Uterus (tissue), 4 donors: ENCODE data around the gene PARD3. TPM values are rescaled to one million over a fixed set of nuclear protein-coding genes. Genes with fewer than 3 reads are reported as not detected.

ENCODE experiments used
- DNase-seq, 2 donors: peaks; one replicate each; pipeline ENCODE4 v3.0.0-alpha.2; 2019 to 2020
- H3K27ac ChIP-seq, 2 donors: fragments of 200-600 bp; sonication (generic); 1 replicate in 1 of 2; 2 replicates in 1 of 2; pipeline ENCODE4 v1.5.1; 2016 to 2018
- H3K27me3 ChIP-seq, 2 donors: fragments of 200-600 bp; sonication (generic); one replicate each; pipeline ENCODE4 v1.5.1; 2018 to 2019; ENCODE audit warnings: control low read depth in 1 of 2
- H3K36me3 ChIP-seq, 2 donors: fragments of 200-600 bp; sonication (generic); one replicate each; pipeline ENCODE4 v1.5.1; 2019; ENCODE audit warnings: control low read depth in 1 of 2
- H3K4me1 ChIP-seq, 2 donors: fragments of 200-600 bp; sonication (generic); one replicate each; pipeline ENCODE4 v1.5.1; 2018 to 2019; ENCODE audit warnings: control low read depth in 1 of 2
- H3K4me3 ChIP-seq, 2 donors: fragments of 200-600 bp; sonication (generic); 1 replicate in 1 of 2; 2 replicates in 1 of 2; pipeline ENCODE4 v1.5.1; 2018 to 2019; ENCODE audit warnings: mild to moderate bottlenecking in 1 of 2
- H3K9me3 ChIP-seq, 2 donors: fragments of 200-600 bp; sonication (generic); one replicate each; pipeline ENCODE4 v1.5.1; 2019; ENCODE audit warnings: control low read depth in 1 of 2
- POLR2A ChIP-seq, 2 donors: fragments of 450-650 bp; IDR thresholded peaks; one replicate each; pipeline ENCODE4 v1.6.1; 2016; ENCODE audit warnings: antibody characterized with exemption in 2 of 2, mild to moderate bottlenecking in 1 of 2, moderate library complexity in 1 of 2
- intact Hi-C: fragments of 100-400 bp; cut with DNase I; formaldehyde crosslinking; loops from one replicate; pipeline ENCODE4 v1.15.1; 2023; ENCODE audit warnings: low total_unique reads
- total RNA-seq, 4 donors: library from RNA; depleted of rRNA in 3 of 4; stranded (reverse); fragments of >200 nt in 3 of 4; gene quantifications; one replicate each; pipeline versions ENCODE4 v1.1.0 to v1.2.4, GENCODE V29; 2014 to 2023
- TF ChIP-seq, protein P1 (sequence below), 4 experiments: fragments of 200-600 bp in 2 of 4; fragments of 450-650 bp in 2 of 4; sonication (generic) in 2 of 4; IDR thresholded peaks; one replicate each; pipeline ENCODE4 v1.5.1; 2016 to 2019; ENCODE audit warnings: antibody characterized with exemption in 4 of 4, mild to moderate bottlenecking in 2 of 4, moderate library complexity in 1 of 4
- donor health status: DM: yes; HTN: yes; CAD: no.

PARD3 gene
- total RNA-seq, 4 donors from 2014 or later = 42.1 to 96.1 (median 51.5) TPM

DNA sequence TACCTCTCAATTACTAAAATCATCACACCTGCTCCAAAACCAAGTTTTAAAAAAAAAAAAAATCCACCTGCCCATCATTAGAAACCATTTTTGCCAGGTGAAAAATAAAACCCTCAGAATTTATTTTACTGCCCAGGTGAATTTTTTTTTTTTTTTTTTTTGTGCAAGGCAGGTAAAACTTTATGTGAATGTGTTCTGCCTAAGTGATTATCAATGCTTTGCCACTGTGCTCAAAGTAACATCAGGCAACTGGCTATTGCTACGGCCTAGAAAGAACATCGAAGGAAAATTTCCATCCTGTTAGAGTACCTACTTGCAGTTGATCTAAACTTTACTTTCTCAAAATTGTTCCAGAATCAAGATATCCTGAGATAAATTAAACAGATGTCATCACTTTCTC, 512.1 kb downstream of the PARD3 start:
- Histone ChIP-seq H3K4me3 (no peak overlapping the region), H3K4me1 (no peaks in the 10 kb centered on the region), H3K9me3 (no peaks in the 10 kb centered on the region), H3K27me3 (no peaks in the 10 kb centered on the region), H3K36me3 (no peaks in the 10 kb centered on the region), H3K27ac (no peak overlapping the region)
- no peak for DNase-seq
- intact Hi-C loops = no loop called here
- TF ChIP-seq POLR2A (IDR thresholded peaks at IDR 0.05) = no peak

DNA sequence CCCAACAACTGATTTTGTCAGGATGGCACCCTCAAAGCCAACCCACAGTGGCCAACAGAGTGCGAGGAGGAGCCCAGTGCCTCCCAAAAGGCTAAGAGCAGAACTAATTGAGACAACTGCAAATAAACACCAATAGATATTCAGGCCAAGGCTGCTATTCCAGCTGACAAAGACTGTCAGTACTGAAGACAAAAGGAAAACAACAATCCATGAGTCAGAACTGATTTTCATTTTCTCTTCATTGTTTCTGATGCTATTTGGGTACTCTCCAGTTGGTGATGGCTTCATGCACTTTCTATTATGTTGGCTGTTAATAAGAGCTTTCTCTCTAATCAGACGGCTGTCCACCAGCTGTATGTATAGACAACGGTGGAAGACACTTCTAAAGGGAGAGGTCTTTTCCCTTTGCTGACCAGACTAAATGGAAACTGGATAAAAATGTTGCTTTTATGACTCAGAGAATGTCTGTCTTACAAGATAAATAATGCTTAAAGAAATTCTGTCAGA, 515.9 kb downstream of the PARD3 start:
- H3K27ac ChIP-seq = no peak overlapping the region
- no peaks in the 10 kb centered on the region for H3K9me3 ChIP-seq
- intact Hi-C loops = no loop called here
- no peak overlapping the region for H3K4me3 ChIP-seq
- no peaks in the 10 kb centered on the region for H3K36me3 ChIP-seq
- H3K27me3 ChIP-seq = no peaks in the 10 kb centered on the region
- H3K4me1 ChIP-seq = no peaks in the 10 kb centered on the region
- TF ChIP-seq POLR2A (IDR thresholded peaks at IDR 0.05) = no peak
- TF ChIP-seq, protein P1, sequence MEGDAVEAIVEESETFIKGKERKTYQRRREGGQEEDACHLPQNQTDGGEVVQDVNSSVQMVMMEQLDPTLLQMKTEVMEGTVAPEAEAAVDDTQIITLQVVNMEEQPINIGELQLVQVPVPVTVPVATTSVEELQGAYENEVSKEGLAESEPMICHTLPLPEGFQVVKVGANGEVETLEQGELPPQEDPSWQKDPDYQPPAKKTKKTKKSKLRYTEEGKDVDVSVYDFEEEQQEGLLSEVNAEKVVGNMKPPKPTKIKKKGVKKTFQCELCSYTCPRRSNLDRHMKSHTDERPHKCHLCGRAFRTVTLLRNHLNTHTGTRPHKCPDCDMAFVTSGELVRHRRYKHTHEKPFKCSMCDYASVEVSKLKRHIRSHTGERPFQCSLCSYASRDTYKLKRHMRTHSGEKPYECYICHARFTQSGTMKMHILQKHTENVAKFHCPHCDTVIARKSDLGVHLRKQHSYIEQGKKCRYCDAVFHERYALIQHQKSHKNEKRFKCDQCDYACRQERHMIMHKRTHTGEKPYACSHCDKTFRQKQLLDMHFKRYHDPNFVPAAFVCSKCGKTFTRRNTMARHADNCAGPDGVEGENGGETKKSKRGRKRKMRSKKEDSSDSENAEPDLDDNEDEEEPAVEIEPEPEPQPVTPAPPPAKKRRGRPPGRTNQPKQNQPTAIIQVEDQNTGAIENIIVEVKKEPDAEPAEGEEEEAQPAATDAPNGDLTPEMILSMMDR (IDR thresholded peaks at IDR 0.05) = no peak
- DNase-seq = no peak

DNA sequence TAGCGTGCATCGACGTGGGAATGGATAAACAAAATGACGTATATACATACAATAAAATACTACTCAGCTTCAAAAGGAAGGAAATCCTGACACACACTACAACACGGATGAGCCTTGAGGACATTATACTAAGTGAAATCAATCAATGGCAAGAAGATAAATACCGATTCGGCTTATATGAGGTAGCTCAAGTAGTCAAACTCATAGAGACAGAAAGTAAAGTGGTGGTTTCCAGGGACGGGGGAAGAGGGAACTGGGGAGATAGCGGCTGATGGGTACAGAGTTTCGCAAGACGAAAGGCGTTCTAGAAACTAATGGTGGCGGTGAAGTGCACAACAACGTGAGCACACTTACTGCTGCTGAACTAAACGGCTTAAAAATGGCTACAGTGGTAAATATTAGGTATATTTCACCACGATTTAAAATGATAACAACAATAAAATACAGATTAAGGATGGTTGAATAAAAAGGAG, 516.7 kb downstream of the PARD3 start:
- no peak overlapping the region for H3K27ac ChIP-seq
- no peak for DNase-seq
- no peaks in the 10 kb centered on the region for H3K27me3 ChIP-seq
- no peaks in the 10 kb centered on the region for H3K4me1 ChIP-seq
- no peak for TF ChIP-seq POLR2A (IDR thresholded peaks at IDR 0.05)
- TF ChIP-seq, protein P1 (IDR thresholded peaks at IDR 0.05) = no peak
- H3K9me3 ChIP-seq = no peaks in the 10 kb centered on the region
- intact Hi-C loops = no loop called here
- no peaks in the 10 kb centered on the region for H3K36me3 ChIP-seq
- H3K4me3 ChIP-seq = no peak overlapping the region

DNA sequence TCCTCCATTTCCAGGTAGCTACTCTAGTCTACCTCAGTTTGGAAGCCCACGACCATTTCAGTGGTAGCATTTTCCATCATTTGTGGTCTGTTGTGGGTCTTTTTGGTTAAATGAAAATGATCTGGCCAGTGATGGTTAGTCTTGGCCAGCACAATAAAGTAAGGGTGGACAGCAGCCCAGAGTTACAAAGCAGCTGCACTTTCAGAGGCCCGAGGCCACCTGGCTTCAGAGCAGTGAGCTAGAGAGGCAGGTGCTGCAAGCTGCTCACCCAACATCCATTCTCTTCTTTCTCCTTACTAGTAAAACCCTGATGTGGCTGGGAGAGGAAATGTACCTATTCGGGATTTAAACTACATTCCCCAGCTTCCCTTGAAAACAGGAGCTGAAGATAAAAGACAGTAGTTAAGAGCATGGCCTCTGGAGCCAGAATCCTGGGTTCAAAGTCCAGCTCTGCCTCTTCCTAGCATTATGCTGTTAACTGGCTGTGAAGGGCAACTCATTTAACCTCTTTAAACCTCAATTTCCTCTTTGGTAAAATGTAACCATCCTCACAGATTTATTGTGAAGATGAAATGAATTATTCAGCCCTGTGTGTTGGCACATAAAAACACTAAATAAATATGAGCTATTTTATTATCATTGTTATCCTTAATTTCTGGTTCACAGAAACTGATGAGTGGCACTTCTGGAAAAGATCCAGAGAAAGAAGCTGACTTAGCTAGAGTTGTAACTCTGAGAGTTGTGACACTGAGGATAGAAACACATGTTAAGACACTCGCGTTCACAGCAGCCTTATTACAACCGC, 517.4 kb downstream of the PARD3 start:
- no peak overlapping the region for H3K27ac ChIP-seq
- no peak overlapping the region for H3K4me3 ChIP-seq
- no peaks in the 10 kb centered on the region for H3K36me3 ChIP-seq
- no peaks in the 10 kb centered on the region for H3K27me3 ChIP-seq
- DNase-seq = no peak
- TF ChIP-seq, protein P1 (IDR thresholded peaks at IDR 0.05) = no peak
- no peak for TF ChIP-seq POLR2A (IDR thresholded peaks at IDR 0.05)
- intact Hi-C loops = no loop called here
- H3K4me1 ChIP-seq = no peaks in the 10 kb centered on the region
- no peaks in the 10 kb centered on the region for H3K9me3 ChIP-seq

DNA sequence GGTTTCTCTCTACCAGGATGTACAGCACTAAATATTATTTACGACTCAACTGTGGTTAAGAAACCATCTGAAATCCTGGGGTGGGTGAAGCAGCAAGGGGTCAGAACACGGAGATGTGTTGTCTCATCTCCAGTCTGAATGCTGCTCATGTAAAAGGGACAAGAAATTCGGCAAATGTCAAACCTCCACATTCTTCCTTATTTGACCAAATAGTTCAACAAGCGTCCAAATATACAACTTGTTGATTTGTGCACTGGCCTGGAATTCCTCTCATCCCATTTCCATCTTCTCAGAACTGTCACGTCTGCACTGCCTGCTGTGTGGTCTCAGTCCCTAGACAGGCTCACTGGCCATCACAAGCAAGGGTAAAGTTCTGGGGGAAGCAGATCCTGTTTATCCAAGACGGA, 520.0 kb downstream of the PARD3 start:
- no peaks in the 10 kb centered on the region for H3K9me3 ChIP-seq
- DNase-seq = no peak
- H3K4me3 ChIP-seq = no peak overlapping the region
- H3K4me1 ChIP-seq = no peaks in the 10 kb centered on the region
- H3K36me3 ChIP-seq = no peaks in the 10 kb centered on the region
- intact Hi-C loops = no loop called here
- no peaks in the 10 kb centered on the region for H3K27me3 ChIP-seq
- no peak overlapping the region for H3K27ac ChIP-seq
- TF ChIP-seq POLR2A (IDR thresholded peaks at IDR 0.05) = no peak
- TF ChIP-seq, protein P1 (IDR thresholded peaks at IDR 0.05) = no peak
